NB4 (cell line): Measurements from ENCODE around the gene LCA5.
"Not testable (repeated sequence)": the region's sequence is repeated elsewhere in the genome, so short reads cannot be mapped to it uniquely, and the experiment has no call there.

Experiments used
- DNase-seq: peaks from one replicate; pipeline ENCODE4 v3.0.0; 2010; ENCODE audit warnings: low read depth
- H3K4me3 ChIP-seq: one replicate; pipeline ENCODE4 v1.5.1; 2011; ENCODE audit warnings: mild to moderate bottlenecking, low read depth, low read length, moderate library complexity
- MYC ChIP-seq: IDR thresholded peaks from 2 replicates; pipeline ENCODE4 v1.6.1; 2011; ENCODE audit warnings: low read depth, low read length
- POLR2A ChIP-seq: IDR thresholded peaks from 2 replicates; pipeline ENCODE4 v1.6.1; 2011; ENCODE audit warnings: mild to moderate bottlenecking; ENCODE audit not compliant: insufficient read length; ENCODE audit errors: extremely low read depth
- TF ChIP-seq, protein P1 (sequence below): IDR thresholded peaks from one replicate; pipeline ENCODE4 v1.5.1; 2012; ENCODE audit warnings: low read depth, low read length
- TF ChIP-seq, protein P2 (sequence below): IDR thresholded peaks from 2 replicates; pipeline ENCODE4 v1.6.1; 2011; ENCODE audit warnings: low read depth, low read length

Gene LCA5

DNA sequence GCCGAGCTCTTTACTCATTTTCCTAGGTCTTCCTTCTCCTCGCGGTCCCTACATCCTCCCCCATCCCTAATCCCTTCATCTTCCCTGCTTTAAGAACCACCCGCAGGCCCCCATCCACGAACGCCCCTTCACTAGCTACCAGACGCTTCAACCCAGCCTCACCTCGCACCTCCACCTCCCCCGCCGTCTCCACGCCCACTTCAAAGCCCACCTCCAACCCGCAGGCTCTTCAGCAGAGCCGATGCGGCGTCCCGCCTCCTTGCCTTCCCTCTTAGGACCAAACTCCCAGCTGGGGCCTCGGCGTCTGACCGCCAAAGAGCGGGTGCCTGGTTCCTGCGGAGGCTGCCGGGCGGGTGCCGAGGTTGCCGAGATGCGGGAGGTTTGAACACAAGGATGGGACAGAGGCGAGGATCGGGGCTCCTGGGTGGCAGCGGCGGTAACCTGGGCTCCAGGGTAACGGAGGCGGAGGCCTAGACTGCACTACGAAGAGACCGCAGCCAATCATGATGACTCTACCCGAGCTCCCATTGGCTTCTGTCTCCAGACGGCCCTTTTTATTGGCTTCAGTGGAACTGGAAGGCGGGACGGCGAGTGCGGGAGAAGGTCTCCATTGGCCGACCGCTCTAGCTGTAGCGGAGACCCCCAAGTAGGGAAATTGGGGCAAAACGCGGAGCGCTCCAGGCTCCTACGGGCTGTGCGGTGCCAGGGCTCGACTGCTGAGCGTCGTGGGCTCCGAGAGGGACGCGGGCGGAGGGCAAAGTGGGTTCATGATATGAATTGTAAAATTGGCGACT is at the start of gene LCA5:
TSS of gene LCA5 (minus strand) at position 477 of the 794 bp plus-strand sequence. CDS start 18,536 bp downstream, outside the sequence.
- TF ChIP-seq, protein P1, sequence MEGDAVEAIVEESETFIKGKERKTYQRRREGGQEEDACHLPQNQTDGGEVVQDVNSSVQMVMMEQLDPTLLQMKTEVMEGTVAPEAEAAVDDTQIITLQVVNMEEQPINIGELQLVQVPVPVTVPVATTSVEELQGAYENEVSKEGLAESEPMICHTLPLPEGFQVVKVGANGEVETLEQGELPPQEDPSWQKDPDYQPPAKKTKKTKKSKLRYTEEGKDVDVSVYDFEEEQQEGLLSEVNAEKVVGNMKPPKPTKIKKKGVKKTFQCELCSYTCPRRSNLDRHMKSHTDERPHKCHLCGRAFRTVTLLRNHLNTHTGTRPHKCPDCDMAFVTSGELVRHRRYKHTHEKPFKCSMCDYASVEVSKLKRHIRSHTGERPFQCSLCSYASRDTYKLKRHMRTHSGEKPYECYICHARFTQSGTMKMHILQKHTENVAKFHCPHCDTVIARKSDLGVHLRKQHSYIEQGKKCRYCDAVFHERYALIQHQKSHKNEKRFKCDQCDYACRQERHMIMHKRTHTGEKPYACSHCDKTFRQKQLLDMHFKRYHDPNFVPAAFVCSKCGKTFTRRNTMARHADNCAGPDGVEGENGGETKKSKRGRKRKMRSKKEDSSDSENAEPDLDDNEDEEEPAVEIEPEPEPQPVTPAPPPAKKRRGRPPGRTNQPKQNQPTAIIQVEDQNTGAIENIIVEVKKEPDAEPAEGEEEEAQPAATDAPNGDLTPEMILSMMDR: no peak
- TF ChIP-seq MYC (no peak), POLR2A (no peak)
- TF ChIP-seq, protein P2, sequence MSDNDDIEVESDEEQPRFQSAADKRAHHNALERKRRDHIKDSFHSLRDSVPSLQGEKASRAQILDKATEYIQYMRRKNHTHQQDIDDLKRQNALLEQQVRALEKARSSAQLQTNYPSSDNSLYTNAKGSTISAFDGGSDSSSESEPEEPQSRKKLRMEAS: no peak
- H3K4me3 ChIP-seq: peak within 1 kb of the TSS; percentile 47
- peak; percentile 71 for DNase-seq

GRCh38 chr6:79586548-79586947 is 49.3 kb upstream of the LCA5 start:
- DNase-seq: peak; percentile 16

GRCh38 chr6:79584332-79584731 is 47.1 kb upstream of the LCA5 start:
- no peak for TF ChIP-seq MYC
- TF ChIP-seq, protein P1: no peak
- TF ChIP-seq, protein P2: no peak
- TF ChIP-seq POLR2A: no peak
- DNase-seq: no peak

More at GRCh38 chr6:79586548-79586947, 49.3 kb upstream of the LCA5 start:
- TF ChIP-seq MYC (no peak), POLR2A (no peak)
- TF ChIP-seq, protein P2: no peak
- TF ChIP-seq, protein P1: peak; percentile 43
- H3K4me3 ChIP-seq: no peak overlapping the region

DNA sequence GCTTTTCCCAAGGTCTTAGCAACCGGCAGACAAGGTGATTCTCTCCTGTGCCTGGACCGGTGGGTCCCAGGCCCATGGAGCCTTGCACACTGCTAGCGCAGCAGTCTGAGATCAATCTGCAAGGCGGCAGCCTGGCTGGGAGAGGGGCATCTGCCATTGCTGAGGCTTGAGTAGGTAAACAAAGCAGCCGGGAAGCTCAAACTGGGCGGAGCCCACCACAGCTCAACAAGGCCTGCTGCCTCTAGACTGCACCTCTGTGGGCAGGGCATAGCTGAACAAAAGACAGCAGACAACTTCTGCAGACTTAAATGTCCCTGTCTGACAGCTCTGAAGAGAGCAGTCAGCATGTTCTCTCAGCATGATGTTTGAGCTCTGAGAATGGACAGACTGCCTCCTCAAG is 40.7 kb upstream of the LCA5 start:
- H3K4me3 ChIP-seq, DNase-seq: not testable (repeated sequence)

More at GRCh38 chr6:79584332-79584731, 47.1 kb upstream of the LCA5 start:
- H3K4me3 ChIP-seq: no peak overlapping the region

- no peak for TF ChIP-seq POLR2A
- TF ChIP-seq MYC: no peak
- TF ChIP-seq, protein P1: no peak
- TF ChIP-seq, protein P2: no peak
- H3K4me3 ChIP-seq: no peak overlapping the region
- DNase-seq: no peak
These were observed 37.5 kb upstream of the LCA5 start for GRCh38 chr6:79574630-79575225.

GRCh38 chr6:79574174-79574573 is 36.9 kb upstream of the LCA5 start:
- DNase-seq: no peak
- TF ChIP-seq MYC (no peak), POLR2A (no peak)
- TF ChIP-seq, protein P1: no peak
- TF ChIP-seq, protein P2: no peak
- no peak overlapping the region for H3K4me3 ChIP-seq
